CD4-positive, alpha-beta T cell treated with Interleukin-17A for 1 hour (primary cell): ENCODE results near the gene PIAS3.
"Not testable (repeated sequence)": the region's sequence is repeated elsewhere in the genome, so short reads cannot be mapped to it uniquely, and the experiment has no call there.

Source experiments
- DNase-seq: peaks from one replicate; pipeline ENCODE4 v3.0.0-alpha.2; 2020

PIAS3 gene

DNA sequence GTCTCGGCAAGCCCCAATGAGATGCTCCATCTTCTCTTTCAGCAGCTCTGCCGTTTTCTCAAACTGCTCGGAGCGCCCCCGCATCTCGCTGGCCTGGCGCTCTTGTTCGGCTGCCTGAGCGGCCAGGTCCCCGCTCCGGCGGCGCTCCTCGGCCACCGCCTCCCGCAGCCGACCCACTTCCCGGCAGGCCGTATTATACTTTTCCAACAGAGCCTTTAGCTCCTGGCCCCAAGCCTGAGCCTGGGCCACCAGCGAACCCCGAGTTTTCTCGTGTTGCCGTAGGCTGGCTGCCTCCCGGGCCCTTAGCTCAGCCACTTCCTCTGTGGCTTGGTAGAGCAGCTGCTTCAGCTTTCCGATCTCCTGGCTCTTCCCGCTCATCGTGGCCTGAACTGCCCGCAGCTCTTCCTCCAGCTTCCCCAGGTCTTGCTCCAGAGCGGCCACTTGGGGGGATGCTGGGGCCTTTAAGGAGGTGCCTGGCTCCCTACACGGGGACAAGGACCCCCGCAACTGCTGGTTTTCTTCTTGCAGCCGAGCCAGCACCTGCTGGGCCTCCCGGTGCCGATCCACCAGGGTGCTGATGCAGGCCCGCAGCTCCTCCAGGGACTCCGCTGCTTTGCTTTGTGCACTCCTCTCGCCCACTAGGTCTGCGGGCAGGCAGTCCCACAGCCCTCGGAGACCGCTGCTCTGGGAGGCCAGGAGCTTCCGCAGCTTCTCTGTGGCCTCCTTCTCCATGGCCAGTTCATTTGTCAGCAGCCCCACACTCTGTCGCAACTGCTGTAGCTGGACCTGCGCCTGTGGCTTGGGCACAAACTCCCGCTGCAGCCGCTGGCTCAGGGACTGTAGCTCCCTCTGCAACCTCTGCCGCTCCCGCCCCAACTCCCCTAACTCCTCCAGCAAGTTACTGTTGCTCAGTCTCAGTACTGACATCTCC lies 13.4 kb upstream of the PIAS3 start:
- DNase-seq, result peak; percentile 29

DNA sequence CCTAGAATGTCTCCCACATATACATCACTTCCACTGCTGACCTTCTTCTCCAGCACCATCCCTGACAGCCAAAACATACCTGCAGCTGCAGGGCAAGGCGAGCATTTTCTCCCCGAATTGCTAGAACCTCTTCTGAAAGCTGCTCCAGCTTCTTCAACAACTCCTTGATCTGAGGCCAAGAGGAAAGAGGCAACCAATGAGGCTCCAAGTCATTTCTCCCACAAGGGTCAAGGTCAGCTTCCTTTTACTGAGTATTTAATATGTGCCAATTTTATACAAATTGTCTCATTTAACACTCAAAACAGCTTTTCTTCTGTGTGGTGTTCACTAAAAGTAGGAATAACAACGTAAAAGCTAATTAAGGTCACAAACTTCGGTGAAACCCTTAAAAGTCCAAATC lies 9.4 kb upstream of the PIAS3 start:
- no peak for DNase-seq

GRCh38 chr1:145863282-145864018 lies 4.6 kb upstream of the PIAS3 start:
- DNase-seq, result no peak

- peak; percentile 78 for DNase-seq
These were observed 676 bp upstream of the PIAS3 start for GRCh38 chr1:145859491-145860023.

DNA sequence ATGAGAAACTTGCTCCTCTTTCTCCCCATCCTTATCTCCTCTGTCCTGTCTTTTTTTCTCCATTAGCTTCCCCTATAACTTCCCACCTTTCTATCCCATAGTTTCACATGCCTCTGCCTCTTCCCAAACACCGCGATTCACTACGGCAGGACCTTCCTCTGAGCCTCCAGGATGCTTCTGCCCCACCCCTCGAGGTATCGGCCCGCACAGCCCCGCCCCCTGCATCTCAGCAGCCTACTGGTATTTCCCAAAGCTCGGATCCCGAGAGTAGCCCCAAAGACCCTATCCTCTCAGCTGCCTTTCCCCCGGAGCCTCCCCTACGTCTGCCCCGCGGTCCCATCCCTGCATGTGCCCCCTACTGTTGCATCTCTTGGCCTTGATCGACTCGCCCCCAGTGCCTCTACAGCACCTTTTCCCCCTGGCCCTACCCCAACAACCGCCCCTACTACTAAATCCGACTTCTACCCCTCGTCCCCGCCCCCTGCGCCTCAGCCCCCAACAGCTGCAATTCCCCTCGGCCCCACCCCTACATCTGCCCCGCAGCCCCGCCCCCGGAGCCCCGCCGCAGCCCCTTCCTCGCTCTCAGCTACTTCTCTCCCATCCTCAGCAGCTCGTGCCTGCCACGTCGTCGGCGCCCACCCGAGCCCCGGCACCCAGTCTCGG lies 512 bp downstream of the PIAS3 start:
- peak; percentile 71 for DNase-seq

- no peak for DNase-seq
These were observed 1.7 kb downstream of the PIAS3 start for GRCh38 chr1:145857170-145857569.

DNA sequence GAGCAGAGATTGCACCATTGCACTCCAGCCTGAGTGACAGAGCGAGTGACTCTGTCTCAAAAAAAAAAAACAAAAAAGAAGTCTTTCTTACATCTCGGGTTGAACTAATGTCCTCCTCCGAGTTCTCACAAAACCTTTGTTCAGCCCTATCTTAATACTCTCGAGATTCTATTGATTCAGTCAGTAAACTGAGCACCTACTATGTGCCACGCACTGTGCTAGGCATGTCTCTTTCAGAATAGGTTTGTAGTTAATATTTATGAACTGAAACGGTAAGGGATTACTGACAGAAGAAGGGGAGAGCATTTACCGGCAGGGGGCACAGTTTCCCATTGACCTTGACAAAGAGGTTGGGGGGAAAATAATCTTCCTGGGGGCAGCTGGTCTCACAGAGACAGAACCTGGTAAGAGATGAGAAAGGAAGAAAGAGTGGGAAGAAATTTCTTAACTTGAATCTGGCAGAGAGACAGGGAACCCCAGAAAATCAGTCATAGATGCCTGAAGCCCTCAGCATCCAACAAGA lies 3.4 kb downstream of the PIAS3 start:
- DNase-seq, result peak; percentile 19

DNA sequence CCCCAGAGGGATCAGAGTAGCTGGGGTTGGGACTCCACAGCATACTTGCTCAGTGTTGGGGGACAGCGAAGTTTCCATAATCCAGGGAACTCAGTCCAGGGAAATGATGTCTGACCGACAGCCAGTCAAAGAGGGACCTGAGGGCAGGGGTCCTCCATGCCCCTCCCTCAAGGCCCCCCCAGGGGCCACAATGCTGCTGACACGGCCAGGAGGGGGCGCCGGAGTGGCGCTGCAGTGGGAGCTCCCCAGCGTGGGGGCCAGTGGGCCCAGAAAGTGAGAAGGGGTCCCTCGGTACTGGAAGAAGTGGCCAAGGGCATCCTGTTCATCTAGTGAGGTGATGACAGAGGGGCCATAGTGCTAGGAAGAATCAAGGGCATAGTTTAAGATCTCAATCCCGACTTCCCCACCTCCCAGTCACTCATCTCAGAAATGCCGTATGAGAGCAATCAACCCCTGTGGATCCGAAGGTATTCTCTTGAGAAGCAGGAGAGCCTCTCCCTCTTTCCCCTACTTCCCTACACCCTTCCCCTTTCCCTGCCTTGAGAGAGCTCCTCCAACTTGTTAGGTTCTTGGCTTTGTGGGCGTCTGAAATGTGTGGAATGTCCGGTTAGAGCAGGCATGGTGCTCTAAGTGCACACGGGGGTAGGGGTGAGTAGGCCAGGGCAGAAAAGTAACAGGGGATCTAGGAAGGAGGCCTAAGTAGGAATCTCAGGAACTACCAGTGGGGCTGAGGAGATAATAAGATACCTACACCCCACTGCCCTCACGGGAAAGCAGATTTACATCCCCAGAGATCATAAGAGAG lies 9.3 kb downstream of the PIAS3 start:
- no peak for DNase-seq

- no peak for DNase-seq
These were observed 11.1 kb downstream of the PIAS3 start for GRCh38 chr1:145847827-145848226.

DNA sequence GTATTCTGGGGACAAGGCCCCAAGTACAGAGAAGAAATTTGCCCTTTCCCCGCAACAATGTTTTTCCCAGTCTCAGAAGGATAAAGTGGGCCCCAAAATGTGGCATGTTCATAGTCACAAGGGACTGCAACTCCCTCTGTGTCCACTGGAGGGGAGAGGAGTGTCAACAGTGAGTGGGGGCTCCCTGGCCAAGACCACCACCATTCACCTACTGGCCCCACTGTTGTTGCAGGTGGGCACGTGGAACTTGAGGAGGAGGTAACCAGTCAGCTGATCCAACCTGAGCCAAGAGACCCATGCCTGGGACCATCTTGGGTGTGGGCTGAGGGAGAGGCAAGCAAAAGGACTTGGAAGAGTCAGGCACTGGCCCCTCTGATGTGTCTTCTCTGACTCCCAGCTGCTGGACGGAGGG lies 12.7 kb downstream of the PIAS3 start:
- DNase-seq, result peak; percentile 44

DNA sequence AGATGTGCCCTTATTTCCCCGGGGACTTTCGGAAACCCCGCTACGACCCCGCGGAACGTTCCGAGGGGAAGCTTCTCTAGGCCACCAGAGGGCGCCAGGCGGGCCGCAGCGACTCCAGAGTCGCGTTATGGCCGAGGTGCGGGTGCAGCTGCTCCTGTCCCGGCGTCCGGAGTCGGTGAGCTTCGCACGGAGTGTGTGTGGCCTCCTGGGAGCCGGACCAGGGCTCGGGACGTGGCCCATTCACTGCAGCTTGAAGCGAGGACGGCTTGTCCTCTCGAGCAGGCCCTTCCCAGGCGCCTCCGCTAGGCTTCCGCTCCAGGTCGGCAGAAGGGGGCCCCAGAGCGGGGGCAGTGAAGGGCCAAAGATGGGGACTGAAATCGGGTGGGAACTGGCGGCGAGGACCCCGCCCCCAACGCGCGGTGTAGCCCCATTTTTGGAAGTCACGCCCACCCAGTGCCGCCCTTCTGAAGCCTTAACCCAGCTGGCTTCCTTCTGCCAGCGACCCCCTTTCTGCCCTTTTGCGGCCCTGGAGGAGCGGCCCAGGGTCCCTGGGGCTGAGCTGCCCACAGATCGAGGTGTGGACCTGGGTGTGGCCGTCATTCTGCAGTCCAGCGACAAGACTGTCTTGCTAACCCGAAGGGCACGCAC lies 13.2 kb downstream of the PIAS3 start, which contains the start of gene NUDT17:
Gene NUDT17, plus strand, starts transcription at position 117 of the 648 bp plus-strand sequence. Its CDS starts 11 bp downstream, at position 128.
- peak; percentile 77 for DNase-seq

DNA sequence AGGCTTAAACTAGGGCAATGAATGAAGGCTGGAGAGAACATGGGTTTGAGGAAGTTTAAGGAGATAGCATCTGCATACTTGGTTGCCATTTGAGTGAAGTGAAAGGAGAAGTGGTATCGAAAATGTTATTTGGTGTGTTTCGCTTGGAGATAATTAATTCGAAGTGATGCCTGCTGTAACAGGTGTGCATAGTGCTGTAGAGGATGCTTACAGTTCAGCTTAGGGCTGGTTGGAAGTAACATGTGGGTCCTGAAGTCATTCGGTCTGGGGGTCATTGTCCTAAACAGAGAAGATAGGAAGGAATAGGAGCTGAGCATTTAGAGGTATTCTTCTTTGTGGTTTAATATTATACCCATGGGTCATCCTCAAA lies 13.8 kb downstream of the PIAS3 start:
- no peak for DNase-seq

- no peak for DNase-seq
These were observed 15.8 kb downstream of the PIAS3 start for GRCh38 chr1:145843031-145843430.

DNA sequence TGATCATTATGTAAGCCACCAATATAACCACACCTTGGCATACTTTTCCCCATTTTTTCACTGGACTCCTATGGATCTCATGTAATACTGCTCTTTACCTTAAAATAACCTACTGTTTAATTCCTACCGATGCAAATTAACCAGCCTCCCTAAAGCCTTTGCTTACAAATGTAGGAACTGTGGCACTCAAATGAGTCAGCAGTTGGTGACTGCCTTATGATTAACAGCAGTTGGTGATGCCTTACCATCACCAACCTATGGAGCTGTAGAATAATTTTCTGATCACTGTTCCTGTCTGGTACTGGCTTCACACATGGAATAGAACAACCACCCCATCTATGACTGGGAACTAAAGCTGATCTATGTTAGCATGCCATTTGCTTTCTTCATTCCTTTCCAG lies 21.2 kb downstream of the PIAS3 start:
- no peak for DNase-seq

DNA sequence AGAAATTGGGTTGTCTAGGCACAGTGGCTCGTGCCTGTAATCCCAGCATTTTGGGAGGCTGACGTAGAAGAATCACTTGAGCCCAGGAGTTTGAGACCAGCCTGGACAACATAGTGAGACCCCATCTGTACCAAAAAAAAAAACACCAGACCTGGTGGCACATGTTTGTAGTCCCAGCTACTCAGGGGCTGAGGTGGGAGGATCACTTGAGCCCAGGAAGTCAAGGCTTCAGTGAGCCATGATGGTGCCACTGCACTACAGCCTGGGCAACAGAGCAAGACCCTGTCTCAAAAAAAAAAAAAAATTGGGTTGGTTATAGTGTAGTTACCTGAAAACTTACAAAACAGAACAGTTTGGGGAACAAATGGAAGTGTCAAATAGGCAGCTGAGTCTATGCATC lies 28.1 kb downstream of the PIAS3 start:
- DNase-seq, result not testable (repeated sequence)

DNA sequence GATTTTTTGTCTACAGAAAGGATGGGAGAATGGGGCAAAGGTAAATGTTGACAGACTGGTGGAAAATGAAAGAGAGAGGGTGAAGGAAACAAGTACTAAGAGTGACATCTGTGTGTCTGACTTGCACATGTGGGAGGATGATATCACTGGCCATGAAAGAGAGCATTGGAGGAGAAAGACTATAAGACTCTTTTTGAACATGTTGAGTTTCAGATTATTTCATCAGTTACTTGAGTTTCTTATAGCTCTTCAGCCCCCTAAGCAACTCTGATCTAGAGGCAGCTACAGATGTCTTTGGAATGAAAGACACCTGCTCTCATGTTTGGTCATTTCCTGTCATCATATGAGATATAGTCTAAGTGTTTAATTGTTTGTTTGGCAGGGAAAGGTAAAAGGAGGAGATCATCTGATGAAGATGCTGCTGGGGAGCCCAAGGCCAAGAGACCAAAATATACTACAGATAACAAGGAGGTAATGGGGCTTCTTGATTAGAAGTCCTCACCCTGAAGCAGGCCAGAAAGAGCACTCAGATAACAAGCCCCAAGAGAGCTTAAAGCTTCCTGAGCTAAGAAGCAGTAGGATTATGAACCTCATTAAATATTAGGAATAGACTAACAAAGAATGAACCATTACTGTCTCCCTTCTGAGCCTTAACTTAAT lies 30.4 kb downstream of the PIAS3 start:
- no peak for DNase-seq

DNA sequence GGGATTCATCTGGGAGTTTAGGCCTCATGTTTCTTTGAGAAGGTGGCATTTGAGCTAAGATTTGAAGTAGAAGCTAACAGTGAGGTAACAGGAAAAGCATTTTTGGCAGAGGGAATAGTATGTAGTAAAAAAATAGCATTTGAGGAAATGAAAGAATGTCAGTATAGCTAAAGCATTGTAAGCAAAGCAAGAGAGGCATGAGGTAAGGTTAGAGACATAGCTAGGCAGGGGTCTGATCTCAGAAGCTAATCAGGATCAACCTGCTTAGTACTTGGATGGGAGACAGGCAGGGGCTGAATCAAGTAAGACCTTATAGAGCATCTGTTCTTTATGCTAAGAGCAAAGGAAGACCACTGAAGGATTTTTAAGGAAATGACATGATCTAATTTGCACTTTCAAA lies 30.9 kb downstream of the PIAS3 start:
- no peak for DNase-seq

- no peak for DNase-seq
These were observed 32.9 kb downstream of the PIAS3 start for GRCh38 chr1:145826030-145826429.

DNA sequence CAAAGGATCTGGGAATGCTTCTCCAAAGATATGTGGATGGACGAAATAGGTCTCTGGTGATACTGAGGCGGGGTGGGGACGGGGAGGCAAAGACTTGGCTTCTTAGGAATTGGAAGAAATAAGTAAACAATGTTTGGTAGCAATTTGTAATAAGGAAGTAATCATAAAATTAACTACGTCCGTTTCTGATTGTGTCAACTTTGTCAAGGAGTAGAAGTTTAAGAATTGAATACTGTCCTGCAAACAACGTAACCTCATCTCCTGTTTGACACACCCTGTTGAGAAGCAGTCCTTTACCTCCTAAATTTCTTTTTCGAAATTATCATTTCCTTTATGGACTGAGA lies 34.4 kb downstream of the PIAS3 start:
- no peak for DNase-seq

DNA sequence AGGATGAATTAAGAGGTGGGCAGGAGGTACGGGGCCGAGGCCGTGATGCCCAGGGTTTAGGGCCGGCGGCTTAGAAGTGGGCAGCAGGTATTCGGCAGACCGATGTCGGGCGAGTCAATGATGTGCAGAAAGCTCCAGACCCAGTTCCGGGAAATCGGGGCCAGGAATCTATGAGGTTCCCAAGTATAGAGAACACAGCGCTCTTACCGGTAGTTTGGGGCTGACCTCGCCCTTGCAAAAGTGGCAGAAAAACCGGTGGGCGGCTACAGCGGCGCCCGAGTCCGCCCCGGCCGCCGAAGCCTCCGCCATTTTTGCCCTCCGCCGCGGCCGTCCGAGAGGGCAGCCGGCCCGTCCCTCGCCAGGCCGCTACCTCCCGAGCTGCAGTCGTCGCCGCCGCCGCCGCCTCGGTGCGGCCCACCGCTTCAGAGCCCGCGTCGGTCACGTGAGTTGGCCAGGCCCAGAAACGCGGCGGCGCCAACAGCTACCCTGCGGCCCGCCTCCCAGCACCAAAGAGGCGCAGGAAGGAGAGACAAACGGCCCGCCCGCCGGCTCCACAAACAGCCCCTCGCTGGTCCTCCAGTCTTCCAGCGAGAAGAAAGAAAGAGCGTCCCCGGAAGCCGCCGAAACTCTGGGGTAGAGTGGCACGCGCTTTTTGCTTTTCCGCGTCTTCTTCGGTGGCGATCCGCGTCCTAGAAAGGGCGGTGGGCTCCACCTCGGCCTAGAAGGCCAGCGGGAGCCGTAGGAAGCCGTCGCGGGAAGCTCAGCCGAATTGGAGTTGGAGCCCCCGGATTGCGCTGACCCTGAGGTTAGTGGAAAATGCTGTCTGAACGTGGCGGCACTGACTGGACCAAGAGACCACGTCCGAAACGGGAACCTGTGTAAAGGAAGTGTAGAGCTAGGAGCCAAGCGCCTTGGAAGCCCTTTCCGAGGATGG lies 35.0 kb downstream of the PIAS3 start, which contains the start of the genes POLR3C and RNF115:
Gene POLR3C, plus strand, starts transcription at position 636 of the 934 bp plus-strand sequence. CDS start 1,577 bp downstream, outside the sequence.
Gene RNF115, minus strand, starts transcription at position 531 of the 934 bp plus-strand sequence. Its CDS starts 222 bp downstream, at position 309.
- peak; percentile 92 for DNase-seq
